RWPE1 (cell line): Measurements from ENCODE around the gene FRA10AC1.

ENCODE experiments used
- CTCF ChIA-PET: fragments of 350-600 bp; sonication (Branson Sonifier 250); formaldehyde crosslinking; extraction: SDS; loops from one replicate; lab custom pipeline; 2021; lab: Yijun Ruan, JAX
- POLR2A ChIA-PET: fragments of 400-600 bp; formaldehyde crosslinking; extraction: SDS; loops from one replicate; lab custom pipeline; 2020; ENCODE audit warnings: antibody characterized with exemption; ENCODE audit not compliant: low non-redundant PET; lab: Yijun Ruan, JAX
- DNase-seq: peaks from one replicate; pipeline ENCODE4 v3.0.0; 2012; ENCODE audit warnings: low spot score
- H3K27ac ChIP-seq: fragments of 450-650 bp; 2 replicates; pipeline ENCODE4 v1.5.1; 2017
- TF ChIP-seq, protein P1 (sequence below): fragments of 450-650 bp; conservative IDR thresholded peaks from 2 replicates; pipeline ENCODE4 v1.5.1; 2017; ENCODE audit warnings: low read depth, mild to moderate bottlenecking

The FRA10AC1 gene

DNA sequence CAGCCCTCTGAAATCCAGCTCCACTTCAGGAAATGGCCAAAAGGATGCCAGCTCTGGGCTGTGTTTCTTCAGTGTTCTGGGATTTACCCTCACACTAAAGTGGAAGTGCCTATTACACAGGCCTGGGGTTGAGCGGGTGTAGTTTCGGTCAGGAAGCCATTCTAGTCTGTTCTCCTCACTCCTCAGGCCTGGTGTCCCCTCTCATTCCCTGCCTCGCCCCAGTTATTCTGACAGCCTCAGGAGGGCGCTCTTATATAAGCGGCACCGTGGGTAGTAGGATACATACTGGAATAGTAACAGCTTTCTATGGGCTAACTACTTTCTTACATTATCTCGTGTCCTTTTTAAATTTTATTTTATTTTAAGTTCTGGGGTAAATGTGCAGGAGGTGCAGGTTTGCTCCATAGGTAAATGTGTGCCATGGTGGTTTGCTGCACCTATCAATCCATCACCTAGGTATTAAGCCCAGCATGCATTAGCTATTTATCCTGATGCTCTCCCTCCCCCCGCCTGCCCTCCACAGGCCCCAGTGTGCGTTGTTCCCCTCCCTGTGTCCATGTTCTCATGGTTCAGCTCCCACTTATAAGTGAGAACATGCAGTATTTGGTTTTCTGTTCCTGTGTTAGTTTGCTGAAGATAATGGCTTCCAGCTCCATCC is 43.1 kb upstream of the FRA10AC1 start:
- POLR2A ChIA-PET: no interaction called here
- CTCF ChIA-PET: interaction anchor here (0.5 to 2.2 kb wide), 6 partner anchors 12 to 1014 kb away, joined by 3 to 11 read pairs (median 3); partner anchors contain the start of gene LGI1
- no peak overlapping the region for H3K27ac ChIP-seq
- TF ChIP-seq, protein P1, sequence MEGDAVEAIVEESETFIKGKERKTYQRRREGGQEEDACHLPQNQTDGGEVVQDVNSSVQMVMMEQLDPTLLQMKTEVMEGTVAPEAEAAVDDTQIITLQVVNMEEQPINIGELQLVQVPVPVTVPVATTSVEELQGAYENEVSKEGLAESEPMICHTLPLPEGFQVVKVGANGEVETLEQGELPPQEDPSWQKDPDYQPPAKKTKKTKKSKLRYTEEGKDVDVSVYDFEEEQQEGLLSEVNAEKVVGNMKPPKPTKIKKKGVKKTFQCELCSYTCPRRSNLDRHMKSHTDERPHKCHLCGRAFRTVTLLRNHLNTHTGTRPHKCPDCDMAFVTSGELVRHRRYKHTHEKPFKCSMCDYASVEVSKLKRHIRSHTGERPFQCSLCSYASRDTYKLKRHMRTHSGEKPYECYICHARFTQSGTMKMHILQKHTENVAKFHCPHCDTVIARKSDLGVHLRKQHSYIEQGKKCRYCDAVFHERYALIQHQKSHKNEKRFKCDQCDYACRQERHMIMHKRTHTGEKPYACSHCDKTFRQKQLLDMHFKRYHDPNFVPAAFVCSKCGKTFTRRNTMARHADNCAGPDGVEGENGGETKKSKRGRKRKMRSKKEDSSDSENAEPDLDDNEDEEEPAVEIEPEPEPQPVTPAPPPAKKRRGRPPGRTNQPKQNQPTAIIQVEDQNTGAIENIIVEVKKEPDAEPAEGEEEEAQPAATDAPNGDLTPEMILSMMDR: no peak
- no peak for DNase-seq

DNA sequence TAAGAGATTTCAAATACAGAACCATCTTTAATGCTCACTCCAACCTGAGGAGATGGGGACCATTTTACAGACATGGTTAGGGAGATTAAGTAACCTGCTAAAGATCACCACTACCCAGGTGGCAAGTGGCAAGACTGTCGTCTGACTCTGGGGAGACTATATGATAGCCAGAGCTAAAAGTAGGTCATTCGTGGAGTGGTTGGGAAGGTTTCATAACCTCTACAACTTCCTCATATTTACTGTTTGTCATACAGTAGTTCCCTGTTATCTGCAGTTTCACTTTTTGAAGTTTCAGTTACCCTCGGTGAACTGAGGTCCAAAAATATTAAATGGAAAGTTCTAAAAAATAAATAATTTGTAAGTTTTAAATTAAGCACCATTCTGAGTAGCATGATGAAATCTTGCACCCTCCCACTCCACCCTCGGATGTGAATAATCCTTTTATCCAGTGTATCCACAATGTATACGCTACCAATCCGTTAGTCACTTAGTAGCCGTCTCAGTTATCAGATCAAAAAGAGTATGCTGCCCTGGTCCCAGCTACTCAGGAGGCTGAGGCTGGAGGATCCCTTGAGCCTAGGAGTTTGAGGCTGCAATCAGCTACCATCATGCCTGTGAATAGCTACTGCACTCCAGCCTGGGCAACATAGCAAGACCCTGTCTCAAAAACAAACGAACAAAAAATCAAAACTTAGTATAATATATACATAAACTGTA is 40.4 kb upstream of the FRA10AC1 start:
- ChIA-PET CTCF (interaction anchor here (1.1 kb wide), 1 partner anchor 33 kb away, joined by 3 read pairs; no protein-coding TSS in a partner anchor), POLR2A (no interaction called here)
- DNase-seq: no peak
- TF ChIP-seq, protein P1: no peak
- no peak overlapping the region for H3K27ac ChIP-seq

DNA sequence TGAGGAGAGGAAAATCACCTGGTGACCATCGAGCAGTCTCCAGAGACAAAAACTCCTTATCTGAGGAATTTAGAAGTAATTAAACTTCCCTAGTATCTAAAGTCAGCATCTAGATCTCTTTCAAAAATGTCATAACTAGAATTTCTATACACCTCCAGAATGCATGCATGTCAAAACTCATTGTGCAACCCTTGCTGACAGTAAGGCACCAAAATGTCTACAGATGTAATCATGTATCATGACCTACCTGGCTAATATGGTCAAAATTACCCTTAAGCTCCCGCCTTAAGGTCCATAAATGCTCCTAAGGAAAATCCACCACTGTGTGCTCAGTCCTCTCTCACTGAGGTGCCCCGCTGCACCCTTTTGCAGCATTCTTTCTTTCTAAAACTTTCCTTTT is 39.0 kb upstream of the FRA10AC1 start:
- no peak for DNase-seq
- ChIA-PET CTCF (no interaction called here), POLR2A (no interaction called here)
- TF ChIP-seq, protein P1: no peak
- H3K27ac ChIP-seq: no peak overlapping the region

DNA sequence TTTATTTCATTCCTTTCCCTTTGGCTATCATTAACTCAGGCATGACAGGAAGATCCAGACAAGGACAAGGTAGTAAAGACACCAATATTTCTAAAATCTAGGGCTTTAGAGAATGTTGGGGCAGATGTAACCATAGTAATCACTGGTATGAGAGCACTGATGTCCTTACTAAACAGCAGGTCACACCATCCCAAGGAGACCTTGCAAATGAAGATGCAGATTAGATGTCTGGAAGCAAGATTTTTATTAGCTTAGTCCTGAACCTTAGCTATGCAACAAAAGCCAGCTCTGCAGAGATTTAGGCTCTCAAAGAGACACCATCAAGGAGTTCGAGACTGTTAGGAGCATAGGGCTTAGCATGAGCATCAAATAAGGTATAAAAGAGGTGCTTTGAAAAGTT is 23.6 kb upstream of the FRA10AC1 start:
- H3K27ac ChIP-seq: no peak overlapping the region
- TF ChIP-seq, protein P1: no peak
- POLR2A ChIA-PET: no interaction called here
- CTCF ChIA-PET: interaction anchor here (0.6 to 1.0 kb wide), 2 partner anchors 24 to 70 kb away, joined by 3 read pairs; no protein-coding TSS in a partner anchor
- DNase-seq: no peak

DNA sequence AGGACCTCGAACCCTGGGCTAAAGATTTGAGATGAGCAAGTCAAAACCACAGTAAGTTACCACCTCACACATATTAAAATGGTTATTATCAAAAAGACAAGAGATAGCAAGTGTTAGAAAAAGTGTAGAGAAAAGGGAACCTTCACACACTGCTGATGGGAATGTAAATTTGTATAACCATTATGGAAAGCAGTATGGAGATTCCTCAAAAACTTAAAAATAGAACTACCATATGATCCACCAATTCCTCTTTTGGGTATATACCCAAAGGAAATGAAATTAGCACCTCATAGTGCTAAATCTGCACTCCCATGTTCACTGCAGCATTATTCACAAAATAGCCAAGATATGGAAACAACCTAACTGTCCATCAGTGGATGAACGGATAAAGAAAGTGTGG is 20.8 kb upstream of the FRA10AC1 start:
- ChIA-PET CTCF (no interaction called here), POLR2A (no interaction called here)
- DNase-seq: no peak
- TF ChIP-seq, protein P1: no peak
- H3K27ac ChIP-seq: no peak overlapping the region

DNA sequence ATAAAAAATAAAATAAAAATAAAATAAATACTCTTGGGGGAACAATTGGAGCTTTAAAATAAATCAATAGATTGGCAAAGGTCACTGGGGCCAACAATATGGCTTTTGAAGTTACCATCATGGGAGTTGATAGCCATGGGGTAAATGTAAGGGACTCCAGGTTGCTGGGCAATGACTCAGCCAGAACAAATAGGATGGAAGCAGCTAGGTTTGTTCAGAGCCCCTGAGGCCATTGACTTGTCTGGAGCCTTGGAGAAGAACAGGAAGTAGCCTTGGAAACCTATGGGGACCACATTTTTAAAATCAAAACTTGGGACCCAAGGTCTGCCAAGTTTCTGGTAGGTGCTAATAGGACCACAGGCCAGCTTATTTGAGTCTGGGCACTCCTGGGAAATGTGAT is 20.2 kb upstream of the FRA10AC1 start:
- ChIA-PET CTCF (no interaction called here), POLR2A (no interaction called here)
- DNase-seq: peak; percentile 36
- no peak overlapping the region for H3K27ac ChIP-seq
- TF ChIP-seq, protein P1: no peak
